ENCODE results near the gene GPRC5D.
A peak's percentile ranks its signal among the peaks of the same experiment; 100 is the strongest.

The GPRC5D gene

DNA sequence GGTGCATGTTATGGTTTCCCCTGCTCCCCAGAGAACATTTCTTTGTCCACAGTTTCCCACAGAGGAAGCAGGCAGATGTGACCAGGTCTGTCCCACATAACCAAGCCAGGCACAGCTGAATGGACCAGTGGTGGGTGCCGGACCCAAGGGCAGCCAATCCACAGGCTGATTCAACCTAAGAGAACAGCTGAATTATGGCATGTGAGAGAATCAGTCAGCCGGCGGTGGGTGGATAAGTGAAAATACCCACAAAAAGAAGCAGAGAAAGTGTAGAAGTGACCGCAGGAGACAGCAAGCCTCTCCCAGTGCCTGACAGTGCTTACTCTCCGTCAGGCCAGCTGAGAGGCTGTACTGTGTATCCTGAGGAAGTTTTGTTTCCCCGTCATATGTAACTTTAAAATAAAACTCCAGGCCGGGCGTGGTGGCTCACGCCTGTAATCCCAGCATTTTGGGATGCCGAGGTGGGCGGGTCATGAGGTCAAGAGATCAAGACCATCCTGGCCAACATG, 14.9 kb downstream of the GPRC5D start:
- no peak for DNase-seq (ENCODE audit: low read depth)

GRCh38 chr12:12934556-12934955, 17.4 kb downstream of the GPRC5D start:
- no peak for DNase-seq (ENCODE audit: low read depth)

GRCh38 chr12:12933742-12934141, 18.2 kb downstream of the GPRC5D start:
- no peak for DNase-seq (ENCODE audit: low read depth)

DNA sequence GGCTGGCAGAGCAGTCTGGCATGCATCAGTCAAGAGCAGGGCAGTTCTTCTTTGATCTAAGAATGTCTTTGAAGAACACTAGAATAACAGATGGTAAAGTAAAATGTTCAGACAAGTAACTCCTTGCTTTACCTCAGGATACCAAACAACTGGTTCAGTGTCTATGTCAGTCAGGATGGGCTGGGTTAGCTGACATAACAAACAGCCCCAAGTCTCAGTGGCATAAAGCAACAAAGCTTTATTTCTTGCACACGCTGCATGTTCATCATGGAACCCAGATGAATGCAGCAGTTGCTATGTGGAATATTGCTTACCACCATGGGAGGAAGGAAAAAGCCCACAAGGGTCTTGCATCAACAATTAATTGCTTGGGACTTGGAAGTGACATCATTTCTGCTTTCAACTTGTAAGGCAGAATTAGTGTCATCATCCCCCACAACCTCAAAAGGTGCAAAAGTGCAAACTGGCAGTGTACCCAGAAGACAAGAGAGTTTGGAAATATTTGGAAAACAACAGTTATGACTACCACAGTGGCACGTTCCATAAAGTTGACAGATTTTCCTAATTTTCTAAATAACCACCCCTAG, 21.2 kb downstream of the GPRC5D start:
- no peak for DNase-seq (ENCODE audit: low read depth)

DNA sequence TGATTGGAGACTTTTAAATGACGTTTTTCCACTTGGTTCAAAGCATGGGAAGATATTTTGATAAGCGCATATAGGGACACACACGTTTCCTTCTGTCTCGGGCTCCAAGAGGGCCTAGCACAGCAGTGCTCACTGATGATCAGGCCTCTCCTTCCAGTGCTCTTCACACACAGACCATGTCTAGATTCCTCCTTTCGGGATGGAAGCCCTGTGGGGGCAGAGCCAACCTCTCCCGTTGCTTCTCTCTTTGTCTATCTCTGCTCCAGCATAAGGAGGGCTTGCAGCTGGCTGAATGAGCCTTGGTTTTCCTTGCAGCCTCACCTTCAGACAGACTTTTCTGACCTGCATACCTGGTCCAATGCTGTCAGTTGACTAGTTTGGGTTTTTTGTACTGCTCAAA, 22.3 kb downstream of the GPRC5D start:
- DNase-seq (ENCODE audit: low read depth) = no peak

DNA sequence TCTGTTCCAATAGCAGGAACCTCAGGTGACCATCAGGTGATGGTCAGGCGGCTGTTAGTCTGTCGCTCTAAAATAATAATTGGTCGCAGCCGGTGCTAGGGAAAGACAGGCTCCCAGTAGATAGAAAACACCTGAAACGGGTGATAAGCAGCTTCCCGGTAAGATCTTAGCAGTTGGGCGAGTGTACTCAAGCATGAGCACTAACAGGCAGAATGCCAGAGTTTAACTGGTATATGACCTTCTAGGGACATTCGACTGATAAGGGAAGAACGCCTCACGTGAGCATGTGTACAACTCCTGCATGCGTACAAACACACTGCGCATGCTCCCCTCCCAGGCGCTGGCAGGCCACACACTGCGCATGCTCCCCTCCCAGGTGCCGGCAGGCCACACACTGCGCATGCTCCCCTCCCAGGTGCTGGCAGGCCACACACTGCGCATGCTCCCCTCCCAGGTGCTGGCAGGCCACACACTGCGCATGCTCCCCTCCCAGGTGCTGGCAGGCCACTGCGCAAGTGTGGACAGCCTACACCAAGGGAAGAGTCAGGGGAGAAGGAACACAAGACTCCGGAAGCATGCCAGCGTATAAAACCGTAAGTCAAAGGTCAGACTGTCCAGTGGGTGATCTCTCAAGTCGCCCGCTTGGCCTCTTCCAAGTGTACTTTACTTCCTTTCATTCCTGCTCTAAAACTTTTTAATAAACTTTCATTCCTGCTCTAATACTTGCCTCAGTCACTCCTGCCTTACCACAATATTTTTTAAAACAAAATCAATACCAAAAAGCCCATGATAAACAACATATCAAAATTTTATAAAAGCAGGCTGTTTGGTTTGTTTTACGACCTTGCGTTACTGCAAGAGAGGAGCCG, 24.5 kb downstream of the GPRC5D start:
- DNase-seq (ENCODE audit: low read depth) = no peak

- DNase-seq (ENCODE audit: low read depth) = no peak
Measured at GRCh38 chr12:12926571-12927071, 25.3 kb downstream of the GPRC5D start.

DNA sequence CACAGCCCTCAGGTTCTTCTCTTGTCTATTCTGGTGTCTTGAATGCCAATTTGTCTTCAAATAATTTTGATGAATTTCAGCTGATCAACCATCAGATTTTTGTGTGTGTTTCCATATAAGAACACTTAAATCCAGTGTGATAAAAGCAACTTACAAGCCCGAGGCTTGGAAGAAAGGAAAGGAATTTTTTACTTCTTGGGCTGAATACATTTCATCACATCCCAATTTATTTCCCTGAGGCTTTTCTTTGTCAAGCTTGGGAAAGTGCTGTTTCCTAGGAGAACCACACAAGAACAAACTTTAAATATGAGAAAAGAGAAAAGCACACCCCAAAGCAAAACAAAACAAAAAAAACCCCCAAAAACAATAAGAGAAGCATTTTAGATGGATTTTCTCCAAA, 26.6 kb downstream of the GPRC5D start:
- no peak for DNase-seq (ENCODE audit: low read depth)

DNA sequence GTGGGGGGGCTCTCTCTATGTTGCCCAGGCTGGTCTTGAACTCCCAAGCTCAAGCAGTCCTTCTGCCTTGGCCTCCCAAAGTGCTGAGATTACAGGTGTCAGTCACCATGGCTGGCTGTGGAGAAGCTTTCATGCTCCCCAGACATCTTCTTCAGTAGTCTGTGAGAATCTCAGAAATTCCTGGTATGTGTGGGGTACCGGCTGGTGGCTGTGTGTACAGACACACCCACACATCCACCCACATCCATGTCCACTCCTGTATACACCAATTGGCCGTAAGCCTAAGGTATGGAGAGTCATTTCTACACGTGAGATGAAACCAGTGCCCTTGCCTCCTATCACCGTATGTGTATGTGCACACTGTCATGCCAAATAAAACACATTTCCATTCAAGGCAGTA, 27.8 kb downstream of the GPRC5D start:
- DNase-seq (ENCODE audit: low read depth) = no peak

GRCh38 chr12:12922978-12923377, 29.0 kb downstream of the GPRC5D start:
- no peak for DNase-seq (ENCODE audit: low read depth)

DNA sequence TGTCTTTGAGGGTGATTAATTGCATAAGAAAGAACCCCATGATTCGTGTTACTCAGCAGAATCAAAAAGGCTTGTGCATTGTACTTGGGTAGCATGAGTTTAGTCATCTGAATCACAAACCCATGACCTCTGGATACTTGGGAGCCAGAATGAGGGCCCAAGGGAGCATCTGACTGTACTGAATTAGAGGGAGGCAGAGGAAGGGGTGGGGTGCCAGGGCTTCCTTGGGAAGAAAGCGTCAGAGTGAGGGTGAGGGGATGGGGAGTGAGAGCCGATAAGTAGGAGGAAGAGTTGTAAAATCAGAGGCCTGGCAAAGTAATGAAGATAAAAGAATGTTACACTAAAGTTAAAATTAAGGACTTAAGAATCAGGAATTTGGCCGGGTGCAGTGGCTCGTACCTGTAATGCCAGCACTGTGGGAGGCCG, 29.8 kb downstream of the GPRC5D start:
- DNase-seq (ENCODE audit: low read depth) = no peak

DNA sequence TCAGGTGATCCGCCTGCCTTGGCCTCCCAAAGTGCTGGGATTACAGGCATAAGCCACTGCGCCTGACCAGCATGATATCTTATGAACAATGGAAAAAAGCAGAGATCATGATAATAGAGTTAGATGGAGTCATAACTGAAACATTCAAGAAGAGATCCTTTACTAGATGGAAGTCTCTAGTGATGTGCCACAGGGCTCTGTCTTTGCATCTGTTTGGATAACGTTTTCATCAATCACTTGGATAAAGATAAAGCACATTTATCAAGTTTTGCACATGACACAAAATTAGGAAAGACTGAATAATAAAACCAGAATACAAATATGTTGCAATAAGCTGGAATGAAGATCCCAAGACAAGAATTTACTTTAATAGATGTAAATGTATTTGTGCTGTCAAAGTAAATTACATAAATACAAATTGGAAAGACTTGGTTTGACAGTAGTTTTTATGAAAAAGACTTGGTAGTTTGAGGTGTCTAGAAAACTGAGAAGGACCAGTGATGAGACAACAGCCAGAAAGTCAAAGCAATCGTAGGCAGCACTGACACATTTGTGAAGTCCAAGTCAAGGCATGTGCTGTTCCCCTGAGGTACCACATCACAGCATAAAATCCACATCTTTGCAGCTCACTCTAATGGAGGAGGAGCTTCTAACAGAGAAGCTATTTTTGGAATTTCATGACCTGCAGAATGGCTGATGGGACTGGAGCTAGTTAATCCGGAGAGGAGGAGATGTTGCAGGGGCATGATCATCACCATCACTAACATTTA, 32.1 kb downstream of the GPRC5D start:
- DNase-seq (ENCODE audit: low read depth) = no peak

DNA sequence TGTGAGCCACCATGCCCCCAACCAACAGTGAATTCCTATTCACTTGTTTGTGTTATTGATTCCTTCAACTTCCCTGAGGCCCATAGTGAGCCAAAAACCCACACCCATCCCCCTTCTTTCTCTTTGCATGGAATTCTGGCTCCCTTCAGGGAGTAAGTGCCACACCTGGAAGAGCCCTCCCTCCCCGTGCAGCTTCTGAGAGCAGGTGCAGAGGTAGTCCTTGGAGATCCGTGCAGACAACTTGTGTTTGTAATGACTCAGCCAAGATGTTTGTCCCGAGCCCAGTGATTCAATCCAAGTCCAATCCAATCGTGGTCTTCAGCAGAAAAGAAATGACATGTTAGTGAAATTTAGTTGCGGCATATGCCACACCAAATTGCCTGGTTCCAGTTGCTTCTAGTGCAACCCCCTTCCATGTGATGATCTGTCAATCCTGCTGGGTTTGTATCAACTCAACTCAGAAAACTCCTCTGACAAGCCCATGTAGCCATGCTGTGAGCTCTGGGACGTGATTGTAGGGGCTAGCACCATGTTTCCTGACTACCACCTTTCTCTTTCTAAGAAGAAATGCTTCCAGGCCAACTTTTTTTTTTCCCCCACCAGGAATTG, 33.1 kb downstream of the GPRC5D start:
- DNase-seq (ENCODE audit: low read depth) = no peak

DNA sequence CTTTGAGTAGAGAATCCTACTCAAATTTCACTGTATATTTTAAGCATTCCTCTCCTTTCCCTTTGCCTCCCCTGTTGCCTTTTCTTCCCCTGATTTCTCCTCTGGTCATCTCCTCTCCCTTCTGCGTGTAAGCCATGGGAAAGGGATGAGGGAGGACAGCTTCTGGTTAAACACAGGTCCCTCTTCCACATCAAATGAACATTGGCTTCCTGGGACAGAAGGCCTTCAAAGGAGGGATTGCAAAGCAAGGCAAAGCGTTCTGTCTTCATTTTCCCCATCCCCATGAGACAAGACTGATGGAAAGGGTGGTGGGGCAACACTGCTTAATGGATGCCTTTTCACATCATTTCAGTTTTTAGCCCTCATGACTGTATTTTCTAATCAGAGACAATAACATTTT, 34.5 kb downstream of the GPRC5D start:
- no peak for DNase-seq (ENCODE audit: low read depth)

DNA sequence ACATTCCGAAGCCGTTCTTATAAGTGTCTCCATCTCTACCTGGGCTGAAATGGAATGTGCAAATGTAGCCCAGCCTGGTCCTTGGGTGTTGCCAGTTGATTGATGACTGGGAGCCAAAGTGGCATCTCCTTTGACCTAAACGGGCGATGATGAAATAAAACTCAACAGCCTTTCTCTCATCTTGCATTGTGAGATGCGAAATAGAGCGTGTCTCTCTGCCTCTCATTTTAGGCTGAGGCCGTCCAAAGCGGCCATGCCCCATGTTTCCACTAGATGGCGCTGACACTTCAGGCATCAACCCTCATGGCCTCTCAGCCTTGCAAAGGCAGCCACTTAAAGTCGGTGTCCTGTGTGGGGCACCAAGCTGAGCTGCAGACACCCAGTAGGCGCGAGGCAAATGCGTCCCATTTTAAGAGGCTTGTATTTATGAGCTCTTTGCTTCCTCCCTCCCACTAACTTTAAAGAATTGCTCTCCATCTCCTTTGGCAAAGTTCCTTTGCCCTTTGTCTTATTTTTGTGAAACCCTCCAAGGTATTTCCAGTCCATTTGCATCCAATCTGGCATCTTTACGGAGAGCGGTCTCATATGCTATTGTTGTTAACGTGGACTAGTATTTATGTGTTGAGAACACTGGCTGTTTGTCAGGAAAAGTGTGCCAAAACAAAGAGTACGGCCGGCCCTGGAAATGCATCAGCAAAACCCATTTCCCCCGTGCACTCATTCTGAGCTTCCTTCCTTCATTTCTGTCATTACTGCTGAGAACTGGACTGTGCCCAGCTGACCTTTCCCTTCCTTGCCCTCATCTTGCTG, 35.6 kb downstream of the GPRC5D start:
- DNase-seq (ENCODE audit: low read depth) = peak; percentile 78

- DNase-seq (ENCODE audit: low read depth) = no peak
Measured at GRCh38 chr12:12915656-12916055, 36.3 kb downstream of the GPRC5D start.

DNA sequence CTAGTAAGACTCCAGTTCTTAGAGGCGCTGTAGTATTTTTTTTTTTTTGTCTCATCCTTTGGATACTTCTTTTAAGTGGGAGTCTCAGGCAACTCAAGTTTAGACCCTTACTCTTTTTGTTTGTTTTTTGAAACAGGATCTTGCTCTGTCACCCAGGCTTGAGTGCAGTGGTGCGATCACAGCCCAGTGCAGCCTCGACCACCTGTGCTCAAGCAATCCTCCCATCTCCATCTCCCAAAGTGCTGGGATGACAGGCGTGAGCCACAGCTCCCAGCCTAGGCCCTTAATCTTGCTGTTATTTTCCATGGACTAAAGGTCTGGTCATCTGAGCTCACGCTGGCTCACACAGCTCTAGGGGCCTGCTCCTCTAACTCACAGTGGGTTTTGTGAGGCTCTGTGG, 39.3 kb downstream of the GPRC5D start:
- DNase-seq (ENCODE audit: low read depth) = no peak

- no peak for DNase-seq (ENCODE audit: low read depth)
Measured at GRCh38 chr12:12909995-12910420, 42.0 kb downstream of the GPRC5D start.

DNA sequence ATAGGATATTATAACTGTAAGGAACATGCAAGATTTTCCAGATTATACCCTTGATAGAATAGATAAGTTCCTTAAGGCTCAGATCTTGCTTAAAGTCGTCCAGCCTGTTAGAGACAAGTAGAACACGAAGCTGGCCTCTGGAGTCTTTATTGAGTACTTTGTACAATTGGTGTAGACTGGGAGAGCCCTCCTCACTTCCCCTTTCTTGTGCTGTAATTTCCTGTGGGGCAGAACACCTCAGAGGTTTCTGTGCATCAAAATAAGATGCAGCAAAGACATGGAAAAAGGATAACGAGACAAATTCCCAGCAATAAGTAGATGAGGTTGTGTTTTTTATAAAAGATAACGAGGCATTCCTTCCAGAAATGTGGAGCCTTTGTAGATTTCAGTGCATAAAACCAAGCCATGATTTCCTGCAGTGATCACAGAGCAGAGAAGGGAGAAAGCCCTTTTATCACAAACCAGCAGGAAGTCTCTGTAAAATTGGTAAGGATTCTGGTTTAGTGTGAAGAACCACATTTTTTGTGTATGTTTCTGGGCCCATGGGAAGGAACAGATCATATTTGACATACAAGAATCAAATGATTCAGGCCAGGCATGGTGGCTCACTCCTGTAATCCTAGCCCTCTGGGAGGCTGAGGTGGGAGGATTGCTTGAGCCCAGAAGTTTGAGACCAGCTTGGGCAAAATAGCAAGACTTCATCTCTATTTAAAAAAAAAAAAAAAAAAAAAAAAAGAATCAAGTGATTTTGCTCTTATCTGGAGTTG, 42.6 kb downstream of the GPRC5D start:
- DNase-seq (ENCODE audit: low read depth) = no peak

- DNase-seq (ENCODE audit: low read depth) = no peak
Measured at GRCh38 chr12:12908711-12909110, 43.3 kb downstream of the GPRC5D start.

Data from activated T-cell treated with anti-CD3 and anti-CD28 coated beads for 1 hour (primary cell).